AG09309 (cell line): ENCODE measurements around the gene PPP2R2D.

Source experiments
- DNase-seq: peaks from one replicate; pipeline ENCODE4 v3.0.0-alpha.2; 2010; ENCODE audit warnings: low read depth
- H3K4me3 ChIP-seq: 2 replicates; pipeline ENCODE4 v1.5.1; 2011; ENCODE audit warnings: mild to moderate bottlenecking, low read depth, low read length, moderate library complexity; ENCODE audit not compliant: control insufficient read depth
- CTCF ChIP-seq: IDR thresholded peaks from 2 replicates; pipeline ENCODE4 v1.5.1; 2011; ENCODE audit warnings: mild to moderate bottlenecking, low read depth, low read length, inconsistent platforms; ENCODE audit not compliant: insufficient read depth, control insufficient read depth; ENCODE audit errors: missing control alignments

The PPP2R2D gene

GRCh38 chr10:131872827-131873375 lies 27.9 kb upstream of the PPP2R2D start:
- no peak overlapping the region for H3K4me3 ChIP-seq
- no peak for DNase-seq
- no peak for TF ChIP-seq CTCF

- peak; percentile 39 for DNase-seq
- TF ChIP-seq CTCF = peak; percentile 77
- H3K4me3 ChIP-seq = no peak overlapping the region
Measured at GRCh38 chr10:131874991-131875451, 25.8 kb upstream of the PPP2R2D start.

GRCh38 chr10:131875501-131875900 lies 25.3 kb upstream of the PPP2R2D start:
- no peak overlapping the region for H3K4me3 ChIP-seq
- no peak for DNase-seq
- no peak for TF ChIP-seq CTCF

- no peak overlapping the region for H3K4me3 ChIP-seq
- TF ChIP-seq CTCF = no peak
- DNase-seq = no peak
Measured at GRCh38 chr10:131876017-131876416, 24.8 kb upstream of the PPP2R2D start.

- TF ChIP-seq CTCF = no peak
- no peak for DNase-seq
Measured at GRCh38 chr10:131876508-131876907, 24.3 kb upstream of the PPP2R2D start.

GRCh38 chr10:131880016-131880590 lies 20.7 kb upstream of the PPP2R2D start:
- no peak for TF ChIP-seq CTCF
- DNase-seq = no peak
- H3K4me3 ChIP-seq = no peak overlapping the region

More at GRCh38 chr10:131876508-131876907, 24.3 kb upstream of the PPP2R2D start:
- H3K4me3 ChIP-seq = no peak overlapping the region
